Endothelial cell of umbilical vein (primary cell): ENCODE results near the gene KCNK1. TPM values are rescaled to one million over a fixed set of nuclear protein-coding genes. Genes with fewer than 3 reads are reported as not detected.

ENCODE experiments used
- BruUV-seq: library from RNA; stranded (reverse); fragments of 400-500 nt; replicated peaks from 2 replicates; lab custom pipeline; 2021; lab: Mats Ljungman, UMichigan
- CTCF ChIA-PET: fragments of 300-600, 350-600 bp; sonication (Branson Sonifier 250); formaldehyde crosslinking; loops from one replicate; lab custom pipeline; 2021; ENCODE audit warnings: antibody characterized with exemption, inconsistent platforms; lab: Charles Lee
- POLR2A ChIA-PET: fragments of 300-600, 350-600 bp; sonication (Branson Sonifier 250); formaldehyde crosslinking; loops from one replicate; lab custom pipeline; 2021; ENCODE audit warnings: antibody characterized with exemption, inconsistent platforms; lab: Charles Lee
- DNase-seq: peaks from one replicate; pipeline ENCODE4 v3.0.0-alpha.2; 2011; ENCODE audit warnings: low read depth, low spot score
- FAIRE-seq: peaks from 2 replicates; lab custom pipeline; 2011; peaks lifted over from hg19 to GRCh38; lab: Jason Lieb, UNC
- H2AFZ ChIP-seq: 2 replicates; pipeline ENCODE4 v1.6.0; 2012; ENCODE audit warnings: low read depth, low read length, control low read depth, inconsistent platforms
- H3K27ac ChIP-seq: 2 replicates; pipeline ENCODE4 v1.5.1; 2011; ENCODE audit warnings: low read depth, mild to moderate bottlenecking, control low read depth, low read length, moderate library complexity; ENCODE audit not compliant: insufficient read depth
- H3K27me3 ChIP-seq, 2 experiments: 2 replicates each; pipeline versions ENCODE4 v1.6.0 to v1.6.1; 2011; ENCODE audit warnings: low read length in 2 of 2, mixed read lengths in 1 of 2; ENCODE audit not compliant: control insufficient read depth in 2 of 2, insufficient read depth in 2 of 2
- H3K36me3 ChIP-seq, 2 experiments: 2 replicates in 1 of 2; 3 replicates in 1 of 2; pipeline ENCODE4 v1.5.1; 2011; ENCODE audit warnings: low read length in 2 of 2, mild to moderate bottlenecking in 1 of 2, moderate library complexity in 1 of 2; ENCODE audit not compliant: control insufficient read depth in 2 of 2, insufficient read depth in 2 of 2; ENCODE audit errors: extremely low read depth in 1 of 2
- H3K4me1 ChIP-seq: 3 replicates; pipeline ENCODE4 v1.5.1; 2011; ENCODE audit warnings: mild to moderate bottlenecking, low read length; ENCODE audit not compliant: control insufficient read depth, insufficient read depth; ENCODE audit errors: extremely low read depth
- H3K4me2 ChIP-seq: 2 replicates; pipeline ENCODE4 v1.6.1; 2011; ENCODE audit warnings: low read length, control low read depth, mixed read lengths; ENCODE audit not compliant: insufficient read depth
- H3K4me3 ChIP-seq, 3 experiments: fragments of 200-600 bp in 1 of 3; sonication (generic), shearing (Covaris generic) in 1 of 3; replicated peaks in 1 of 3; 2 replicates each; pipeline ENCODE4 v1.5.1; 2011 to 2016; ENCODE audit warnings: control low read depth in 3 of 3, low read length in 3 of 3, mild to moderate bottlenecking in 2 of 3, inconsistent platforms in 1 of 3, low read depth in 1 of 3, moderate library complexity in 1 of 3; ENCODE audit not compliant: insufficient read depth in 1 of 3
- H3K79me2 ChIP-seq: 2 replicates; pipeline ENCODE4 v1.6.0; 2012; ENCODE audit warnings: low read length, inconsistent platforms; ENCODE audit not compliant: control insufficient read depth, insufficient read depth
- H3K9ac ChIP-seq: replicated peaks from 2 replicates; pipeline ENCODE3; 2011; ENCODE audit warnings: low read length, control low read depth; ENCODE audit not compliant: insufficient read depth; ENCODE audit errors: extremely low read depth
- H3K9me1 ChIP-seq: replicated peaks from 3 replicates; pipeline ENCODE4 v1.6.0; 2011; ENCODE audit warnings: mild to moderate bottlenecking, low read length; ENCODE audit not compliant: control insufficient read depth, insufficient read depth; ENCODE audit errors: extremely low read depth
- H3K9me3 ChIP-seq: replicated peaks from 2 replicates; pipeline ENCODE4 v1.5.1; 2012; ENCODE audit warnings: low read length, inconsistent platforms; ENCODE audit not compliant: control insufficient read depth, insufficient read depth
- H4K20me1 ChIP-seq: replicated peaks from 2 replicates; pipeline ENCODE3; 2011; ENCODE audit warnings: mild to moderate bottlenecking, low read length; ENCODE audit not compliant: control insufficient read depth, insufficient read depth; ENCODE audit errors: extremely low read depth
- CTCF ChIP-seq, 2 donors: IDR thresholded peaks; 1 replicate in 1 of 2; 2 replicates in 1 of 2; pipeline ENCODE4 v1.5.1; 2011; ENCODE audit warnings: low read length in 2 of 2, mild to moderate bottlenecking in 2 of 2, moderate library complexity in 2 of 2, control low read depth in 1 of 2, inconsistent platforms in 1 of 2, low read depth in 1 of 2; ENCODE audit not compliant: insufficient read depth in 1 of 2; ENCODE audit errors: extremely low read depth in 1 of 2
- EZH2 ChIP-seq: IDR thresholded peaks from 2 replicates; pipeline ENCODE4 v1.6.1; 2012; ENCODE audit warnings: borderline replicate concordance, low read depth, mild to moderate bottlenecking, moderate library complexity, low read length, inconsistent platforms; ENCODE audit not compliant: severe bottlenecking
- FOS ChIP-seq: IDR thresholded peaks from 2 replicates; pipeline ENCODE4 v1.6.1; 2011; ENCODE audit warnings: mild to moderate bottlenecking, low read length, moderate library complexity, borderline replicate concordance; ENCODE audit not compliant: insufficient read depth
- GATA2 ChIP-seq: IDR thresholded peaks from 2 replicates; pipeline ENCODE4 v1.7.0; 2011; ENCODE audit warnings: low read depth, mild to moderate bottlenecking, moderate library complexity, mixed read lengths, low read length; ENCODE audit not compliant: insufficient read length, insufficient read depth
- JUN ChIP-seq: IDR thresholded peaks from 2 replicates; pipeline ENCODE4 v1.6.1; 2011; ENCODE audit warnings: borderline replicate concordance, low read depth; ENCODE audit not compliant: insufficient read length, insufficient read depth
- MAX ChIP-seq: IDR thresholded peaks from 2 replicates; pipeline ENCODE4 v1.6.1; 2011; ENCODE audit not compliant: insufficient read depth, insufficient read length
- MYC ChIP-seq: IDR thresholded peaks from one replicate; pipeline ENCODE4 v1.6.1; 2011; ENCODE audit warnings: mild to moderate bottlenecking, low read depth, low read length
- POLR2A ChIP-seq: IDR thresholded peaks from 2 replicates; pipeline ENCODE4 v1.6.1; 2012; ENCODE audit warnings: low read depth, mild to moderate bottlenecking, control low read depth, low read length
- POLR2AphosphoS5 ChIP-seq: IDR thresholded peaks from 2 replicates; pipeline ENCODE4 v1.6.1; 2012; ENCODE audit warnings: low read depth, mild to moderate bottlenecking, control low read depth, low read length, moderate library complexity; ENCODE audit not compliant: insufficient read depth
- dilution Hi-C: fragments of 300-500 bp; cut with MboI; formaldehyde crosslinking; loops from one replicate; pipeline ENCODE4 v1.15.0; 2019; ENCODE audit warnings: low sequenced_read_pairs; ENCODE audit not compliant: extremely low pct_ligation_motif_present
- intact Hi-C: fragments of 100-400 bp; cut with micrococcal nuclease; formaldehyde crosslinking; loops from one replicate; pipeline ENCODE4 v1.10.0; 2022
- polyA plus RNA-seq, 4 experiments: library from polyadenylated mRNA; depleted of rRNA in 3 of 4; stranded (reverse) in 3 of 4; unstranded in 1 of 4; fragments of >200 nt; gene quantifications; 2 replicates each; pipeline versions ENCODE4 v1.2.1 to v1.2.3, GENCODE V29; 2011 to 2012; ENCODE audit warnings: missing spikeins in 1 of 4
- total RNA-seq: library from RNA; stranded (reverse); gene quantifications from 2 replicates; pipeline ENCODE4 v1.2.3, GENCODE V29; 2021

Gene KCNK1
- total and polyA plus RNA-seq, 2 donors (not counting 3 experiments of a cell fraction or from before 2014, with no cell fraction given): 0.83 to 2.8 TPM

GRCh38 chr1:233572896-233573295, 41.0 kb upstream of the KCNK1 start:
- POLR2A ChIA-PET: no interaction called here
- no peak for DNase-seq
- intact Hi-C loops (no loop called here), dilution Hi-C loops (no loop called here)
- Histone ChIP-seq H3K79me2 (no peaks in the 10 kb centered on the region), H3K27ac (no peak overlapping the region), H3K36me3 (no peaks in the 10 kb centered on the region), H3K4me3 (no peak overlapping the region), H3K27me3 (no peaks in the 10 kb centered on the region), H3K9me3 (peaks cover under 1% of the 10 kb centered on the region), H3K9ac (no peak overlapping the region), H3K4me1 (no peaks in the 10 kb centered on the region), H4K20me1 (no peaks in the 10 kb centered on the region), H3K4me2 (no peak overlapping the region), H2AFZ (no peak overlapping the region), H3K9me1 (no peaks in the 10 kb centered on the region)
- no TSS peak for BruUV-seq
- FAIRE-seq: no peak
- CTCF ChIA-PET: no interaction called here
- no peak for TF ChIP-seq CTCF (IDR thresholded peaks at IDR 0.05; ENCODE audit: extremely low read depth in 1 of 2, insufficient read depth in 1 of 2, low read depth in 1 of 2, low read length in 2 of 2)
- no peak for TF ChIP-seq EZH2

GRCh38 chr1:233575450-233575849, 38.5 kb upstream of the KCNK1 start:
- H3K27ac ChIP-seq: no peak overlapping the region
- H2AFZ ChIP-seq: no peak overlapping the region
- intact Hi-C loops (no loop called here), dilution Hi-C loops (no loop called here)
- H3K9me1 ChIP-seq: no peaks in the 10 kb centered on the region
- BruUV-seq: no TSS peak
- no peaks in the 10 kb centered on the region for H4K20me1 ChIP-seq
- H3K4me2 ChIP-seq: no peak overlapping the region
- ChIA-PET CTCF (no interaction called here), POLR2A (no interaction called here)
- no peaks in the 10 kb centered on the region for H3K4me1 ChIP-seq
- H3K4me3 ChIP-seq: no peak overlapping the region
- no peak overlapping the region for H3K9ac ChIP-seq
- H3K27me3 ChIP-seq: no peaks in the 10 kb centered on the region
- H3K9me3 ChIP-seq: no peaks in the 10 kb centered on the region
- DNase-seq (no peak), FAIRE-seq (no peak)
- TF ChIP-seq FOS (no peak), GATA2 (no peak), POLR2A (no peak), POLR2AphosphoS5 (no peak), CTCF (IDR thresholded peaks at IDR 0.05; ENCODE audit: extremely low read depth in 1 of 2, insufficient read depth in 1 of 2, low read depth in 1 of 2, low read length in 2 of 2) (no peak), MYC (no peak), MAX (no peak), EZH2 (no peak), JUN (no peak)
- H3K79me2 ChIP-seq: no peaks in the 10 kb centered on the region
- H3K36me3 ChIP-seq: no peaks in the 10 kb centered on the region
